HS-5 (cell line): Measurements from ENCODE around the gene RARS2.

Experiments used
- DNase-seq: peaks from one replicate; pipeline ENCODE4 v3.0.0-alpha.2; 2012; ENCODE audit warnings: low read depth

Gene RARS2

GRCh38 chr6:87573307-87574024 lies 16.3 kb downstream of the RARS2 start:
- DNase-seq: no peak

GRCh38 chr6:87572883-87573282 lies 16.9 kb downstream of the RARS2 start:
- no peak for DNase-seq

GRCh38 chr6:87572021-87572420 lies 17.8 kb downstream of the RARS2 start:
- no peak for DNase-seq

- no peak for DNase-seq
Measured at GRCh38 chr6:87561017-87561416, 28.8 kb downstream of the RARS2 start.

GRCh38 chr6:87558446-87558845 lies 31.3 kb downstream of the RARS2 start:
- DNase-seq: no peak

GRCh38 chr6:87555506-87555905 lies 34.3 kb downstream of the RARS2 start:
- no peak for DNase-seq

GRCh38 chr6:87553159-87553765 lies 36.5 kb downstream of the RARS2 start:
- no peak for DNase-seq

GRCh38 chr6:87551799-87552198 lies 38.0 kb downstream of the RARS2 start:
- no peak for DNase-seq

GRCh38 chr6:87544474-87544735 lies 45.4 kb downstream of the RARS2 start:
- DNase-seq: no peak

- no peak for DNase-seq
Measured at GRCh38 chr6:87543696-87544473, 45.9 kb downstream of the RARS2 start.

GRCh38 chr6:87541744-87542143 lies 48.0 kb downstream of the RARS2 start:
- DNase-seq: no peak

GRCh38 chr6:87541041-87541440 lies 48.7 kb downstream of the RARS2 start:
- DNase-seq: no peak

- no peak for DNase-seq
Measured at GRCh38 chr6:87540539-87540938, 49.2 kb downstream of the RARS2 start.

- DNase-seq: no peak
Measured at GRCh38 chr6:87539554-87539953, 50.2 kb downstream of the RARS2 start.

- no peak for DNase-seq
Measured at GRCh38 chr6:87538510-87539260, 51.1 kb downstream of the RARS2 start.

GRCh38 chr6:87534377-87535047 lies 55.3 kb downstream of the RARS2 start:
- DNase-seq: no peak

GRCh38 chr6:87529221-87529620 lies 60.6 kb downstream of the RARS2 start:
- no peak for DNase-seq

- DNase-seq: no peak
Measured at GRCh38 chr6:87522686-87523085, 67.1 kb downstream of the RARS2 start.

GRCh38 chr6:87518453-87518852 lies 71.3 kb downstream of the RARS2 start:
- no peak for DNase-seq

- DNase-seq: no peak
Measured at GRCh38 chr6:87514831-87515230, 75.0 kb downstream of the RARS2 start.

- DNase-seq: no peak
Measured at GRCh38 chr6:87504441-87504840, 85.3 kb downstream of the RARS2 start.
